ENCODE measurements around the gene MYH9.

DNA sequence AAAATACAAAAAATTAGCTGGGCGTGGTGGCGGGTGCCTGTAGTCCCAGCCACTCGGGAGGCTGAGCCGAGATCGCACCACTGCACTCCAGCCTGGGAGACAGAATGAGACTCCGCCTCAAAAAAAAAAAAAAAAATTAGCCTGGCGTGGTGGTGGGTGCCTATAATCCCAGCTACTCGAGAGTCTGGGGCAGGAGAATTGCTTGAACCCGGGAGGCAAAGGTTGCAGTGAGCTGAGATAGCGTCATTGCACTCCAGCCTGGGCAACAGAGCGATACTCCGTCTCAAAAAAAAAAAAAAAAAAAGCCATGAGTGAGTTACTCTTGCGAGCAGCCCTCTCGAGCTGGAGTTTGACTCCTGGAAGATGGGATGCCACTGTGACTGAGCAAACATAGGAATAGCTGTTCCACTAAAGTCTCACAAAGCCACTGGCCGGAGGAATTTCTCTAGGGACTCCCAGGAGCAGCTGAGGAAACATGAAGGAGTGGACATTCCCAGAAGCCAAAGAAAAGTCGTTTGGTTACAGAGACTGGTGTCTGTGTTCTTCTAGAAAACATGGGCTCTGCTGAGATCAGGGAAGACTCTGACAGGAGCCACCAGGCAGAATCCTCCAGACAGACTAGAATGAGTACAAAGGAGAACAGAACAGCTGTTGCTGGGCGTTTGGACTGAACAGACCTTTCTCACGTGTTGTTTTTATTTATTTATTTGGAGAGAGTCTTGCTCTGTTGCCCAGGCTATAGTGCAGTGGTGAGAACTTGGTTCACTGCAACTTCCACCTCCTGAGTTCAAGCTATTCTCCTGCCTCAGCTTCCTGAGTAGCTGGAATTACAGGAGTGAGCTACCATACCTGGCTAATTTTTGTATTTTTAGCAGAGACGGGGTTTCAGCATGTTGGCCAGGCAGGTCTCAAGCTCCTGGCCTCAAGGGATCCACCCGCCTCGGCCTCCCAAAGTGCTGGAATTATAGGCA lies 32.4 kb upstream of the MYH9 start:
- TF ChIP-seq, protein P1, sequence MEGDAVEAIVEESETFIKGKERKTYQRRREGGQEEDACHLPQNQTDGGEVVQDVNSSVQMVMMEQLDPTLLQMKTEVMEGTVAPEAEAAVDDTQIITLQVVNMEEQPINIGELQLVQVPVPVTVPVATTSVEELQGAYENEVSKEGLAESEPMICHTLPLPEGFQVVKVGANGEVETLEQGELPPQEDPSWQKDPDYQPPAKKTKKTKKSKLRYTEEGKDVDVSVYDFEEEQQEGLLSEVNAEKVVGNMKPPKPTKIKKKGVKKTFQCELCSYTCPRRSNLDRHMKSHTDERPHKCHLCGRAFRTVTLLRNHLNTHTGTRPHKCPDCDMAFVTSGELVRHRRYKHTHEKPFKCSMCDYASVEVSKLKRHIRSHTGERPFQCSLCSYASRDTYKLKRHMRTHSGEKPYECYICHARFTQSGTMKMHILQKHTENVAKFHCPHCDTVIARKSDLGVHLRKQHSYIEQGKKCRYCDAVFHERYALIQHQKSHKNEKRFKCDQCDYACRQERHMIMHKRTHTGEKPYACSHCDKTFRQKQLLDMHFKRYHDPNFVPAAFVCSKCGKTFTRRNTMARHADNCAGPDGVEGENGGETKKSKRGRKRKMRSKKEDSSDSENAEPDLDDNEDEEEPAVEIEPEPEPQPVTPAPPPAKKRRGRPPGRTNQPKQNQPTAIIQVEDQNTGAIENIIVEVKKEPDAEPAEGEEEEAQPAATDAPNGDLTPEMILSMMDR (conservative IDR thresholded peaks at IDR 0.05 in 1 of 2, IDR thresholded peaks at IDR 0.05 in 1 of 2; ENCODE audit: extremely low read depth in 1 of 2, insufficient read depth in 1 of 2, low read depth in 1 of 2, low read length in 2 of 2) = no peak
- no peak for TF ChIP-seq EZH2 (IDR thresholded peaks at IDR 0.05; ENCODE audit: borderline replicate concordance, low read length)

Measured in mammary epithelial cell (primary cell).